Esophagus (tissue), 2 donors: ENCODE measurements around the gene ZSCAN21. TPM values are rescaled to one million over a fixed set of nuclear protein-coding genes. Genes with fewer than 3 reads are reported as not detected.
A peak's percentile ranks its signal among the peaks of the same experiment; 100 is the strongest.
"Not testable (repeated sequence)": the region's sequence is repeated elsewhere in the genome, so short reads cannot be mapped to it uniquely, and the experiment has no call there.

Experiments
- H3K27ac ChIP-seq, 2 donors: one replicate each; pipeline ENCODE4 v1.5.1; 2013; ENCODE audit warnings: low read depth in 2 of 2, mild to moderate bottlenecking in 2 of 2, inconsistent platforms in 1 of 2, low read length in 1 of 2, moderate library complexity in 1 of 2
- H3K27me3 ChIP-seq, 2 donors: one replicate each; pipeline ENCODE4 v1.6.1; 2013; ENCODE audit warnings: low read length in 2 of 2, control low read depth in 1 of 2, mild to moderate bottlenecking in 1 of 2; ENCODE audit not compliant: insufficient read depth in 2 of 2, control insufficient read depth in 1 of 2
- H3K36me3 ChIP-seq, 2 donors: one replicate each; pipeline ENCODE4 v1.6.1; 2013; ENCODE audit warnings: low read length in 1 of 2; ENCODE audit not compliant: control insufficient read depth in 2 of 2, insufficient read depth in 2 of 2
- H3K4me1 ChIP-seq, 2 donors: one replicate each; pipeline ENCODE4 v1.6.1; 2013; ENCODE audit warnings: low read length in 1 of 2; ENCODE audit not compliant: control insufficient read depth in 2 of 2, insufficient read depth in 2 of 2
- H3K4me3 ChIP-seq, 2 donors: one replicate each; pipeline ENCODE4 v1.5.1; 2013; ENCODE audit warnings: low read length in 2 of 2, mild to moderate bottlenecking in 2 of 2, low read depth in 1 of 2, moderate library complexity in 1 of 2
- H3K9me3 ChIP-seq, 2 donors: one replicate each; pipeline ENCODE4 v1.6.1; 2013; ENCODE audit warnings: mild to moderate bottlenecking in 2 of 2, low read depth in 1 of 2, low read length in 1 of 2, moderate library complexity in 1 of 2; ENCODE audit not compliant: control insufficient read depth in 2 of 2, insufficient read depth in 1 of 2
- WGBS, 2 donors: extraction: QIAGEN DNeasy Blood & Tissue Kit; methylation state at CpG; one replicate each; pipeline ENCODE4 v1.1.7; 2013; 5-methylcytosine and 5-hydroxymethylcytosine counted together
- polyA plus RNA-seq, 2 donors: library from polyadenylated mRNA; stranded (reverse); fragments of 200-250 nt; gene quantifications; one replicate each; pipeline ENCODE4 v1.2.3, GENCODE V29; 2013
- donor health status: healthy with polysubstance abuse.
- donor health status: Bipolar disorder and iron deficiency.

The ZSCAN21 gene
- polyA plus RNA-seq, 2 donors, result 3.8 to 3.9 TPM

DNA sequence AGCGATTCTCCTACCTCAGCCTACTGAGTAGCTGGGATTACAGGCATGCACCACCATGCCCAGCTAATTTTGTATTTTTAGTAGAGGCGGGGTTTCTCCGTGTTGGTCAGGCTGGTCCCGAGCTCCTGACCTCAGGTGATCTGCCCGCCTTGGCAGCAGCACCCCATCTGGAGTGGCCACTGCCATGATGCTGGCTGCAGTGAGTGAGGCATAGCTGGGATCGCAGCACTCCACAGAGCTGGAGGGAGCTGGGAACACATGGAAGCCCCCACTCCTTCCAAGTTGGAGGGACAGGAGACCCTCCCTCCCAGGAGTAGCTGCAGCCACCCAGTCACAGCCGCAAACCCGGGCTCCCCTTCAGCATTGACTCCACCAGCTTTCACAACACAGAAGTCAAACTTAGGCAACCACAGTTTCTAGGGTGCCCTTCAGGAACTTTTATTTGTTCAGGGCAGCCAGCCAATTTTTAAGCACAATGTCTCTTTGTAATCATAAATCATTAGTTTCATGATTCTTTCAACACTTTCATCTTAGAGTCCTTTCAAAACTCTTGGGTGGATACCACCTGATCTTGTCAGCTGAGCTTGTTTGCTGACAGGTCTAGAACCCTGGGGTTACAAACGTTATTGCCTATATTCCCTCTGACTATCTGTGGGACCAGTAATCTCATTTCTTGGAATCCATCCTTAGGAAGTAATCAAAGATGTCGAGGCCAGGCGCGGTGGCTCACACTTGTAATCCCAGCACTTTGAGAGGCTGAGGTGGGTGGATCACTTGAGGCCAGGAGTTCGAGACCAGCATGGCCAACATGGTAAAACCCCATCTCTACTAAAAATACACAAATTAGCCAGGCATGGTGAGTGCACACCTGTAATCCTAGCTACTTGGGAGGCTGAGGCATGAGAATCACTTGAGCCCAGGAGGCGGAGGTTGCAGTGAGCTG is 36.9 kb upstream of the ZSCAN21 start:
- H3K36me3 ChIP-seq, H3K9me3 ChIP-seq, H3K4me3 ChIP-seq, H3K27me3 ChIP-seq: not testable (repeated sequence)
- H3K27ac ChIP-seq, result peak overlapping the region in 1 of 2 donors; percentile 56
- H3K4me1 ChIP-seq, result peaks cover 2 to 11% of the 10 kb centered on the region in 2 donors
- WGBS, 2 donors, result 49 to 53% methylated on average over 14 of the region's 14 CpGs

DNA sequence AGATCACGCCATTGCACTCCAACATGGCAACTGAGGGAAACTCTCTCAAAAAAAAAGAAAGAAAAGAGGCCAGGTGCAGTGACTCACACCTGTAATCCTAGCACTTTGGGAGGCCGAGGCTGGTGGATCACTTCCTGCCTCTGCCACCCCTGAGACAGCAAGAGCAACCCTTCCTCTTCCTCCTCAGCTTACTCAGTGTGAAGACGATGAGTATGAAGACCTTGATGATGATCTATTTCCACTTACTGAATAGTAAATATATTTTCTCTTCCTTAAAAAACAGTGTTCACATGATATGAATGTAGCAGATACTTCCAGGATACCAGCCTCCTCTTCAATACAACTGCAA is 36.3 kb upstream of the ZSCAN21 start:
- Histone ChIP-seq H3K36me3 (no peaks in the 10 kb centered on the region), H3K4me3 (no peak overlapping the region), H3K27ac (peak overlapping the region in 1 of 2 donors; percentile 24), H3K4me1 (peaks cover 2 to 10% of the 10 kb centered on the region in 2 donors), H3K9me3 (no peaks in the 10 kb centered on the region), H3K27me3 (no peaks in the 10 kb centered on the region)
- 47 to 53% methylated on average over 3 of the region's 3 CpGs for WGBS, 2 donors

DNA sequence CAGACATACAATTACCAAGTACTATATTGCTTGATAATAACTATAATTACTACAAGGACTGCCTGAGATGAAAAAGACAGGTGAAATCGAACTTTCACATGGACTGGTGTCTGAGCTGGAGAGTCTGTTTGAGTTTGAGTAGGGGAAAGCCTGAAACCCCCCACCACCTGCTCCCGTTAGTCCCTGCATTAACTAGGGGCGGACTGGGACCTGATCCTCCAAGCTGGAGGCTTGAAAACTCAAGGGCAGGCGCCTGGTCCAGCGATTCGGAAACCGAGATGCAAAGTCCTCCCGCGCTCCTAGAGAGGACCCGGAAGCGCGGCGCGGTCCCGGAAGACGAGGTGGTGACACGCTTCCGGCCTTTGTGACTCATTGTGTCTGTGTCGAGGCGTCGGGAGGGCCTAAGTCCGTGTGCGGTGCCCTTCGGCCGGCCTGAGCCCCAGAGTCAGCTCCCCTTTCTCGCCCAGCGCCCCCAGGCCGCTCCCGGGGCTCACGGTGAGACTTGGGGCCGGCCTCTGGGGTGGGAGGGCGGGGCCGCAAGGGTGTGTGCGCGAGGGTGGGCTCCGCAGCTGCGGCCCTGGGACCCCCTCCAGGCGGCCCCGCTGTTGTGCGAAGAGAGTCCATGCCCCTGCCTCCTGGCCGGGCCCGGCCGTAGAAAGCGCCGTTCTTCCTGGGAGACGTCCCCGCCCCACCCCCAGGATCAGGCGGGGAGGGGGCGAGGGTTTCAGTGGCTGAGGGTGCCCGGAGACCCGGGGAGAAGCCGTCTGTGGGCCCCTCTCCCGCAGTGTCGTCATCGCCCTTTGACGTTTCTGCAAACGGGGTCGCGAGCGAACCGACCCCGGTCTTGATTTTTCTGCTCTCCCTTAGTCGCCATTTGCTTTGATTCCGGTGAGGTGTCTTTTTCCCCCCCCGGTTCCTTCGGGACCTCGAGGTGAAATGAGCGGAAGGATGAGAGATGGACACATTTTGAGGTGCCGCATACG is 34.1 kb upstream of the ZSCAN21 start, which contains the start of gene ZKSCAN1:
ZKSCAN1 (plus strand) TSS at position 365 of the 983 bp plus-strand sequence. CDS start 7,911 bp downstream, outside the sequence.
- WGBS, 2 donors, result 1% methylated on average over 55 to 70 of the region's 70 CpGs
- H3K27ac ChIP-seq, result peak within 1 kb of the TSS; percentile 93 to 97
- H3K36me3 ChIP-seq, result peaks cover 0 to 4% of the 10 kb centered on the region in 2 donors
- H3K9me3 ChIP-seq, result no peaks in the 10 kb centered on the region
- H3K4me3 ChIP-seq, result peak within 1 kb of the TSS; percentile 84 to 95
- H3K4me1 ChIP-seq, result peaks cover 2 to 3% of the 10 kb centered on the region in 2 donors
- H3K27me3 ChIP-seq, result no peaks in the 10 kb centered on the region

DNA sequence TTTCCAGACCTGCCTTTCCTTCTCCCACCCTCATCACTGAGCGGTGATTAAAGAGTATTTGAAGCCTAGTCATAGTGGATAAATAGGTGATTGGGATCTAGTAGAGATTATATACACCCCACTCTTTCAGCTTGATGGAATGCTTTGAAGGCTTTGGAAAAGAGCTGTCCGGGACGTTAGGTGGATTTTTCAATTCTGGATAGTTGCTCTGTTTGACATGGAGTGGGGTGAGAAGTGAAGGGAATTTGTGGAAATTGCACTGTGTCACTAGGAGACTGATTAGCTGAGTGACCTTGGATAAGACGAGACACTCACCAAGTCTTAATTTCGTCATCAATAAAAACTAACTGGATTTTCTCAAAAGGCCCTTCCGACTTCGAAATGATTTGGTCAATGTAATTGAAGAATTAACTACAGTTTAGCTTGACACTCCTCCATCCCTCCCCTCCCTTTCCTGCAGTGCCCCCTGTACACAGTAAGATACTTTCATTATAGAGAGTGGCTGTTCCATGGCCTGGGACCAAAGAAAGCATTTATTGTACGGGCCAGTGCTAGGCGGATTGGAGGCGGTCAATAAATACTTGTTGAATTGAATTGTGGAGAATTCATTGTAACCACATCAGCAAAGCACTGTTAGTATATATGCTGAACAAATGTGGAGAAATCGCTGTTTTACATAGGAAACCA is 33.2 kb upstream of the ZSCAN21 start:
- Histone ChIP-seq H3K9me3 (no peaks in the 10 kb centered on the region), H3K4me1 (peaks cover 2 to 3% of the 10 kb centered on the region in 2 donors), H3K27me3 (no peaks in the 10 kb centered on the region), H3K27ac (peak overlapping the region; percentile 93 to 97), H3K36me3 (peaks cover 0 to 4% of the 10 kb centered on the region in 2 donors), H3K4me3 (peak overlapping the region; percentile 84 to 95)
- 15 to 17% methylated on average over 11 of the region's 11 CpGs for WGBS, 2 donors

DNA sequence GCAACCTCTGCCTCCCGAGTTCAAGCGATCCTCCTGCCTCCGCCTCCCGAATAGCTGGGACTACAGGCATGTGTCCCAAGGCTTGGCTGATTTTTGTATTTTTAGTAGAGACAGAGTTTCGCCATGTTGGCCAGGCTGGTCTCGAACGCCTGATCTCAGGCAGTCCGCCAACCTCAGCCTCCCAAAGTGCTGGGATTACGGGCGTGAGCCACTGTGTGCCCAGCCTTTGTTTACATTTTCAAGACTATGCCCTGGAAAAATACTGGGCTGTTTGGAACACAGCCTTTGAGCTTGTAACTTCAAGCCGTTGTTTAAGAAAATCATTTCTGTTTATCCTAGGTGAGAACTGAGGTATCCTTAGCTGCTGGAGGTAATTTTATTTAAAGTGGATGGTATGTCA is 32.3 kb upstream of the ZSCAN21 start:
- no peaks in the 10 kb centered on the region for H3K9me3 ChIP-seq
- H3K27ac ChIP-seq, result peak overlapping the region; percentile 64
- WGBS, 2 donors, result 37 to 42% methylated on average over 11 of the region's 11 CpGs
- H3K36me3 ChIP-seq, result peaks cover 0 to 4% of the 10 kb centered on the region in 2 donors
- no peaks in the 10 kb centered on the region for H3K27me3 ChIP-seq
- peaks cover 2 to 3% of the 10 kb centered on the region in 2 donors for H3K4me1 ChIP-seq
- H3K4me3 ChIP-seq, result peak overlapping the region in 1 of 2 donors; percentile 95

DNA sequence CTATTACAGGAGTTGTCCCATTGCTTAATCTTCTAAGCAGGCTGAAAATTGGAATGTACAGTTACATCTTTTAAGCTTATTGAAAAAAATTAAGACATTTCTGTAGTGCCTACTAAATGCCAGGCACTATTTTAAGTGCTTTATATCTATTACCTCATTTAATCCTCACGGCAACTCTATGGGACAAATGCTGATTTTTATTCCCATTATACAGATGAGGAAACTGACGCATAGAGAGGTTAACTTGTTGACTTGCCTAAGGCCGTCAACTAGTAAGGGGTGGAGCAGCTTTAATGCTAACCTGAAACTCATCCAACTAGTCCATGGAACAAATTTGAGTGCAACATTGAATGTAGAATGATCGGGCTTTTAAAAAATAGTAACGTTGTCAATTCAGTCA is 31.7 kb upstream of the ZSCAN21 start:
- Histone ChIP-seq H3K9me3 (no peaks in the 10 kb centered on the region), H3K4me1 (no peaks in the 10 kb centered on the region), H3K27ac (peak overlapping the region in 1 of 2 donors; percentile 64), H3K27me3 (no peaks in the 10 kb centered on the region), H3K4me3 (peak overlapping the region in 1 of 2 donors; percentile 95), H3K36me3 (peaks cover 0 to 4% of the 10 kb centered on the region in 2 donors)
- 61 to 65% methylated on average over 5 of the region's 5 CpGs for WGBS, 2 donors

DNA sequence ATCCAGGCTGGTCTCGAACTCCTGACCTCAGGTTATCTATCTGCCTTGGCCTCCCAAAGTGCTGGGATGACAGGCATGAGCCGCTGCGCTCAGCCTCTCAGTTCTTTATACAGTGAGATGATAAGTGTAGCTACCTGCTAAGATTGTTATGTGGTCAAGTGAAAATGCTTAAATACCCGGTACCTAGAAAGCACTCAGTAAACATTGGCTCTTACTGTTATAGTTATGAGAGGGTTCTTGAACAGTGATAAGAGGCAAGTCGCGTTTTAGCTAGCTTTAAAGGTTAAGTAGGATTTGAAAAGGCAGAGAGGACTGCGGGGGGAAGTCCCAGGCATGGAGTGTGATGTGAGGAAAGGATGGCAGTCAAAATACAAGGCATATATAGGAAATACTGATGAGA is 29.7 kb upstream of the ZSCAN21 start:
- peaks cover 0 to 7% of the 10 kb centered on the region in 2 donors for H3K4me1 ChIP-seq
- H3K4me3 ChIP-seq, result no peak overlapping the region
- no peak overlapping the region for H3K27ac ChIP-seq
- no peaks in the 10 kb centered on the region for H3K9me3 ChIP-seq
- 67 to 70% methylated on average over 7 of the region's 7 CpGs for WGBS, 2 donors
- H3K27me3 ChIP-seq, result no peaks in the 10 kb centered on the region
- H3K36me3 ChIP-seq, result peaks cover 9 to 16% of the 10 kb centered on the region in 2 donors

DNA sequence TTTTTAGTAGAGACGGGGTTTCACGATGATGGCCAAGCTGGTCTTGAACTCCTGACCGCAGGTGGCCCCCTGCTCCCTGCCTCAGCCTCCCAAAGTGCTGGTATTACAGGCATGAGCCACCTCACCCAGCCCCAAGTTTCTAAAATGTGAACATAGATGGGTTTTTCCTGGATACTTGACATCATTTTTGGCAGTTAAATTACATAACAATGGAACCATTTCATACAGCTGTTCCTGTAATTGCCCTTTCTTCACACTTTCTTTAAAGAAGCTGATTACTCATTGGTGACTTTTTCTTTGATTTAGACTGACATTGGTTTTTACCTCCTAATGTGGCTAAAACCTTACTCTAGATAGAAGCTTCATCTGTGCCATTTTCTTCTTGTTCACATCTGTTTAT is 28.3 kb upstream of the ZSCAN21 start:
- Histone ChIP-seq H3K9me3 (no peaks in the 10 kb centered on the region), H3K4me1 (peaks cover 0 to 7% of the 10 kb centered on the region in 2 donors), H3K27ac (peak overlapping the region; percentile 68 to 69), H3K36me3 (peaks cover 9 to 16% of the 10 kb centered on the region in 2 donors), H3K4me3 (no peak overlapping the region), H3K27me3 (no peaks in the 10 kb centered on the region)
- WGBS, 2 donors, result 78 to 83% methylated on average over 3 of the region's 3 CpGs

DNA sequence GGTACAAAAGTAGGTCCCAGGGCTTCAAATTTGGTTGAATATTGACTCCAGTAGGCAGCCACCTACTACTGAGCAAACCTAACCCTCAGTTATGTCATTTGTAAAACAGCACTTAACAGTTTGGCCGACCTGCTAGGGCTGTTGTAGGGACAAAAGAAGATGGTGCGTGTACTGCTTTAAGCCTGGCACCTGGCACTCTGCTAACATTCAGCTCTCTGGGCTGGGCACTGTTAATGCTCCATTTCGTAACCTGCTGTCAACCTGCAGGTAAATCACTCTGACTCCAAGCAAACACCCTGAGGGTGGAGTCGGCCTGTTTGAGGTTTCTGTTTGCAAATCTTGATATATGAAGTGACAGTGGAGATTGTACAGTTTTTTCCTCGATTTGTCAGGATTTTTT is 27.0 kb upstream of the ZSCAN21 start:
- Histone ChIP-seq H3K36me3 (peaks cover 14 to 16% of the 10 kb centered on the region in 2 donors), H3K9me3 (no peaks in the 10 kb centered on the region), H3K4me1 (peaks cover 0 to 7% of the 10 kb centered on the region in 2 donors), H3K4me3 (no peak overlapping the region), H3K27ac (peak overlapping the region; percentile 73 to 87), H3K27me3 (no peaks in the 10 kb centered on the region)
- 38 to 44% methylated on average over 5 of the region's 5 CpGs for WGBS, 2 donors
